Measurements from ENCODE around the gene SLC15A3.

DNA sequence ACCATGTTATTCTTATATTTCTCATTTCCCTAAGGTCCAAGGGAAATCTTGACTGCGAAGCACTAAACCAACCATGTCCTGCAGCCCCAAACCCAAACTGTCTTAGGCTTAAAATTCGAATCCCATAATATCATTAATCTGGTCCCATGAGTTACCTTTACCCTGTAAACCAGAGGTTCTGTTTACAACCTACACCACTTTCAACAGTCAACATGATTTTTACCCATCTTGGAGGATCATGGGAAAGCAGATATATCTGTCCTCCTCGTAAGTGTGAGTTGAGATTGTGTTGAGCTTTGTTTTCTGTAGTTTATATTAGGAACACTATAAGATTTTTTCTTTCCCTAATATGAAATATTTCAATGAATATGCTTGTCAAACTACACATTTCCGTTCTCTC, 52.0 kb downstream of the SLC15A3 start:
- TF ChIP-seq, protein P1, sequence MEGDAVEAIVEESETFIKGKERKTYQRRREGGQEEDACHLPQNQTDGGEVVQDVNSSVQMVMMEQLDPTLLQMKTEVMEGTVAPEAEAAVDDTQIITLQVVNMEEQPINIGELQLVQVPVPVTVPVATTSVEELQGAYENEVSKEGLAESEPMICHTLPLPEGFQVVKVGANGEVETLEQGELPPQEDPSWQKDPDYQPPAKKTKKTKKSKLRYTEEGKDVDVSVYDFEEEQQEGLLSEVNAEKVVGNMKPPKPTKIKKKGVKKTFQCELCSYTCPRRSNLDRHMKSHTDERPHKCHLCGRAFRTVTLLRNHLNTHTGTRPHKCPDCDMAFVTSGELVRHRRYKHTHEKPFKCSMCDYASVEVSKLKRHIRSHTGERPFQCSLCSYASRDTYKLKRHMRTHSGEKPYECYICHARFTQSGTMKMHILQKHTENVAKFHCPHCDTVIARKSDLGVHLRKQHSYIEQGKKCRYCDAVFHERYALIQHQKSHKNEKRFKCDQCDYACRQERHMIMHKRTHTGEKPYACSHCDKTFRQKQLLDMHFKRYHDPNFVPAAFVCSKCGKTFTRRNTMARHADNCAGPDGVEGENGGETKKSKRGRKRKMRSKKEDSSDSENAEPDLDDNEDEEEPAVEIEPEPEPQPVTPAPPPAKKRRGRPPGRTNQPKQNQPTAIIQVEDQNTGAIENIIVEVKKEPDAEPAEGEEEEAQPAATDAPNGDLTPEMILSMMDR (tag by site-specific recombination; IDR thresholded peaks at IDR 0.05) = no peak
- TF ChIP-seq, protein P2, sequence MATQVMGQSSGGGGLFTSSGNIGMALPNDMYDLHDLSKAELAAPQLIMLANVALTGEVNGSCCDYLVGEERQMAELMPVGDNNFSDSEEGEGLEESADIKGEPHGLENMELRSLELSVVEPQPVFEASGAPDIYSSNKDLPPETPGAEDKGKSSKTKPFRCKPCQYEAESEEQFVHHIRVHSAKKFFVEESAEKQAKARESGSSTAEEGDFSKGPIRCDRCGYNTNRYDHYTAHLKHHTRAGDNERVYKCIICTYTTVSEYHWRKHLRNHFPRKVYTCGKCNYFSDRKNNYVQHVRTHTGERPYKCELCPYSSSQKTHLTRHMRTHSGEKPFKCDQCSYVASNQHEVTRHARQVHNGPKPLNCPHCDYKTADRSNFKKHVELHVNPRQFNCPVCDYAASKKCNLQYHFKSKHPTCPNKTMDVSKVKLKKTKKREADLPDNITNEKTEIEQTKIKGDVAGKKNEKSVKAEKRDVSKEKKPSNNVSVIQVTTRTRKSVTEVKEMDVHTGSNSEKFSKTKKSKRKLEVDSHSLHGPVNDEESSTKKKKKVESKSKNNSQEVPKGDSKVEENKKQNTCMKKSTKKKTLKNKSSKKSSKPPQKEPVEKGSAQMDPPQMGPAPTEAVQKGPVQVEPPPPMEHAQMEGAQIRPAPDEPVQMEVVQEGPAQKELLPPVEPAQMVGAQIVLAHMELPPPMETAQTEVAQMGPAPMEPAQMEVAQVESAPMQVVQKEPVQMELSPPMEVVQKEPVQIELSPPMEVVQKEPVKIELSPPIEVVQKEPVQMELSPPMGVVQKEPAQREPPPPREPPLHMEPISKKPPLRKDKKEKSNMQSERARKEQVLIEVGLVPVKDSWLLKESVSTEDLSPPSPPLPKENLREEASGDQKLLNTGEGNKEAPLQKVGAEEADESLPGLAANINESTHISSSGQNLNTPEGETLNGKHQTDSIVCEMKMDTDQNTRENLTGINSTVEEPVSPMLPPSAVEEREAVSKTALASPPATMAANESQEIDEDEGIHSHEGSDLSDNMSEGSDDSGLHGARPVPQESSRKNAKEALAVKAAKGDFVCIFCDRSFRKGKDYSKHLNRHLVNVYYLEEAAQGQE (tag by site-specific recombination; IDR thresholded peaks at IDR 0.05) = no peak
- no peak for TF ChIP-seq WT1 (tag by site-specific recombination; IDR thresholded peaks at IDR 0.05)
- no peak for TF ChIP-seq ZNF677 (tag by site-specific recombination; IDR thresholded peaks at IDR 0.05)
- TF ChIP-seq, protein P3, sequence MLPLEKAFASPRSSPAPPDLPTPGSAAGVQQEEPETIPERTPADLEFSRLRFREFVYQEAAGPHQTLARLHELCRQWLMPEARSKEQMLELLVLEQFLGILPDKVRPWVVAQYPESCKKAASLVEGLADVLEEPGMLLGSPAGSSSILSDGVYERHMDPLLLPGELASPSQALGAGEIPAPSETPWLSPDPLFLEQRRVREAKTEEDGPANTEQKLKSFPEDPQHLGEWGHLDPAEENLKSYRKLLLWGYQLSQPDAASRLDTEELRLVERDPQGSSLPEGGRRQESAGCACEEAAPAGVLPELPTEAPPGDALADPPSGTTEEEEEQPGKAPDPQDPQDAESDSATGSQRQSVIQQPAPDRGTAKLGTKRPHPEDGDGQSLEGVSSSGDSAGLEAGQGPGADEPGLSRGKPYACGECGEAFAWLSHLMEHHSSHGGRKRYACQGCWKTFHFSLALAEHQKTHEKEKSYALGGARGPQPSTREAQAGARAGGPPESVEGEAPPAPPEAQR (tag by site-specific recombination; IDR thresholded peaks at IDR 0.05) = no peak
- no peak for TF ChIP-seq HOXA7 (CRISPR knock-in tag; IDR thresholded peaks at IDR 0.05; ENCODE audit: borderline replicate concordance)
- TF ChIP-seq TRIM28 (IDR thresholded peaks at IDR 0.05; ENCODE audit: borderline replicate concordance, low read length) = no peak
- no peak for TF ChIP-seq ZNF423 (tag by site-specific recombination; IDR thresholded peaks at IDR 0.05)
- no peak for TF ChIP-seq PRDM1 (tag by site-specific recombination; IDR thresholded peaks at IDR 0.05)
- no peak for TF ChIP-seq ZNF777 (tag by site-specific recombination; IDR thresholded peaks at IDR 0.05; ENCODE audit: borderline replicate concordance)
- no peak for TF ChIP-seq ZNF621 (tag by site-specific recombination; IDR thresholded peaks at IDR 0.05)
- TF ChIP-seq, protein P4, sequence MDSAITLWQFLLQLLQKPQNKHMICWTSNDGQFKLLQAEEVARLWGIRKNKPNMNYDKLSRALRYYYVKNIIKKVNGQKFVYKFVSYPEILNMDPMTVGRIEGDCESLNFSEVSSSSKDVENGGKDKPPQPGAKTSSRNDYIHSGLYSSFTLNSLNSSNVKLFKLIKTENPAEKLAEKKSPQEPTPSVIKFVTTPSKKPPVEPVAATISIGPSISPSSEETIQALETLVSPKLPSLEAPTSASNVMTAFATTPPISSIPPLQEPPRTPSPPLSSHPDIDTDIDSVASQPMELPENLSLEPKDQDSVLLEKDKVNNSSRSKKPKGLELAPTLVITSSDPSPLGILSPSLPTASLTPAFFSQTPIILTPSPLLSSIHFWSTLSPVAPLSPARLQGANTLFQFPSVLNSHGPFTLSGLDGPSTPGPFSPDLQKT (IDR thresholded peaks at IDR 0.05; ENCODE audit: borderline replicate concordance, low read depth, low read length) = no peak
- no peak for TF ChIP-seq BCL11A (tag by site-specific recombination; IDR thresholded peaks at IDR 0.05; ENCODE audit: low read depth)
- no peak for TF ChIP-seq YY1 (tag by site-specific recombination; IDR thresholded peaks at IDR 0.05)

All from HEK293 (cell line).